ENCODE data around the gene CBY1. TPM values are rescaled to one million over a fixed set of nuclear protein-coding genes. Genes with fewer than 3 reads are reported as not detected.

Gene CBY1
- total RNA-seq, 2 donors from 2014 or later: 40.7 to 60.9 TPM

DNA sequence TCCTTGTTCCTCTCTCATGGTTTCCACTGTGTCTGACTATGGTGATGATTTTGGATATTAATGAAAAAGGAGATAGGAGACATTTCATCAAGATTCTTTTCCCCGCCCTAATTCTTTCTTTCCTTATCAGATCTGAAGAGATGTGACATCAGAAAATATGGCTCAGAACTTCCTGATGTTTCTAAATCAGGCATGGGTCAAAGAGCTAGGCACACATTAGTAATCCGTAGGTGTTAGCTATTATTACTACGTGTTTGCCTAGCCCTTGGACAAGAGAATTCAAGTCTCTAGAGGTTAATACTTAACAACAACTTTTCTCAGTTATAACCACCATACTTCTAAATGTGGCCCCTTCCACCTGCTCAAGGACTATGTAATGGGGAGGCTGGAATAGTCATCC lies 38.5 kb downstream of the CBY1 start:
- Mint-ChIP-seq H3K4me1 (peaks cover 35% of the 10 kb centered on the region), H3K27ac (no peak overlapping the region), H3K4me3 (no peak overlapping the region), H3K9me3 (no peaks in the 10 kb centered on the region), H3K36me3 (ENCODE audit: low read depth) (peaks cover 49% of the 10 kb centered on the region), H3K27me3 (ENCODE audit: insufficient read depth) (no peaks in the 10 kb centered on the region)
- H3K36me3 ChIP-seq (ENCODE audit: control insufficient read depth, insufficient read depth, low read length): peaks cover 34% of the 10 kb centered on the region
- no peaks in the 10 kb centered on the region for H3K9me3 ChIP-seq (ENCODE audit: control insufficient read depth, low read length)
- H3K27me3 ChIP-seq (ENCODE audit: control insufficient read depth, insufficient read depth, low read length, poor library complexity, severe bottlenecking): no peaks in the 10 kb centered on the region
- WGBS, 2 experiments (ENCODE audit: insufficient coverage in 1 of 2, insufficient read length in 1 of 2): 94 to 100% methylated on average over 3 of the region's 3 CpGs
- H3K4me3 ChIP-seq (ENCODE audit: low read length): no peak overlapping the region
- H3K9ac ChIP-seq (ENCODE audit: extremely low read depth, low read length, poor library complexity, severe bottlenecking): no peak overlapping the region
- TF ChIP-seq CTCF (conservative IDR thresholded peaks at IDR 0.05): no peak
- DNase-seq: no peak
- no peak overlapping the region for H3K27ac ChIP-seq (ENCODE audit: low read depth, low read length)
- peaks cover 5% of the 10 kb centered on the region for H3K4me1 ChIP-seq (ENCODE audit: control insufficient read depth, insufficient read depth, low read length)

GRCh38 chr22:38696606-38697424 lies 40.4 kb downstream of the CBY1 start:
- Histone ChIP-seq H3K27me3 (ENCODE audit: control insufficient read depth, insufficient read depth, low read length, poor library complexity, severe bottlenecking) (no peaks in the 10 kb centered on the region), H3K9me3 (ENCODE audit: control insufficient read depth, low read length) (no peaks in the 10 kb centered on the region), H3K27ac (ENCODE audit: low read depth, low read length) (no peak overlapping the region), H3K4me3 (ENCODE audit: low read length) (peak overlapping the region; percentile 86), H3K9ac (ENCODE audit: extremely low read depth, low read length, poor library complexity, severe bottlenecking) (no peak overlapping the region), H3K4me1 (ENCODE audit: control insufficient read depth, insufficient read depth, low read length) (peaks cover 5% of the 10 kb centered on the region), H3K36me3 (ENCODE audit: control insufficient read depth, insufficient read depth, low read length) (peaks cover 16% of the 10 kb centered on the region)
- H3K4me3 Mint-ChIP-seq: no peak overlapping the region
- H3K9me3 Mint-ChIP-seq: no peaks in the 10 kb centered on the region
- DNase-seq: no peak
- H3K27ac Mint-ChIP-seq: peak overlapping the region; percentile 2
- H3K4me1 Mint-ChIP-seq: peaks cover 35% of the 10 kb centered on the region
- no peak for TF ChIP-seq CTCF (conservative IDR thresholded peaks at IDR 0.05)
- H3K27me3 Mint-ChIP-seq (ENCODE audit: insufficient read depth): no peaks in the 10 kb centered on the region
- 55 to 75% methylated on average over 3 of the region's 3 CpGs for WGBS, 2 experiments (ENCODE audit: insufficient coverage in 1 of 2, insufficient read length in 1 of 2)
- peaks cover 40% of the 10 kb centered on the region for H3K36me3 Mint-ChIP-seq (ENCODE audit: low read depth)

- Histone ChIP-seq H3K9me3 (ENCODE audit: control insufficient read depth, low read length) (no peaks in the 10 kb centered on the region), H3K4me3 (ENCODE audit: low read length) (peak overlapping the region; percentile 86), H3K27ac (ENCODE audit: low read depth, low read length) (no peak overlapping the region), H3K4me1 (ENCODE audit: control insufficient read depth, insufficient read depth, low read length) (peaks cover 5% of the 10 kb centered on the region), H3K36me3 (ENCODE audit: control insufficient read depth, insufficient read depth, low read length) (peaks cover 11% of the 10 kb centered on the region), H3K9ac (ENCODE audit: extremely low read depth, low read length, poor library complexity, severe bottlenecking) (no peak overlapping the region), H3K27me3 (ENCODE audit: control insufficient read depth, insufficient read depth, low read length, poor library complexity, severe bottlenecking) (no peaks in the 10 kb centered on the region)
- DNase-seq: no peak
- 88% methylated on average over 8 of the region's 8 CpGs for WGBS, 2 experiments (ENCODE audit: insufficient coverage in 1 of 2, insufficient read length in 1 of 2)
- no peaks in the 10 kb centered on the region for H3K27me3 Mint-ChIP-seq (ENCODE audit: insufficient read depth)
- H3K4me1 Mint-ChIP-seq: peaks cover 35% of the 10 kb centered on the region
- no peaks in the 10 kb centered on the region for H3K9me3 Mint-ChIP-seq
- H3K4me3 Mint-ChIP-seq: peak overlapping the region; percentile 82
- peaks cover 37% of the 10 kb centered on the region for H3K36me3 Mint-ChIP-seq (ENCODE audit: low read depth)
- H3K27ac Mint-ChIP-seq: peak overlapping the region; percentile 6
- TF ChIP-seq CTCF (conservative IDR thresholded peaks at IDR 0.05): no peak
Measured at GRCh38 chr22:38697425-38698089, 41.1 kb downstream of the CBY1 start.
